WTC11 (cell line): Measurements from ENCODE around the gene HSPG2. TPM values are rescaled to one million over a fixed set of nuclear protein-coding genes. Genes with fewer than 3 reads are reported as not detected.

Source experiments
- ATAC-seq: fragments of 200-7000 bp; cut with Tn5 transposase; 2 replicates; pipeline ENCODE4 v1.10.0; 2021; ENCODE audit warnings: mild to moderate bottlenecking, moderate library complexity
- CTCF ChIA-PET: fragments of 300-600 bp; sonication (Branson Sonifier 250); formaldehyde crosslinking; loops from one replicate; lab custom pipeline; 2021; ENCODE audit warnings: antibody characterized with exemption; lab: Charles Lee
- POLR2A ChIA-PET: fragments of 350-600 bp; sonication (Branson Sonifier 250); formaldehyde crosslinking; loops from one replicate; lab custom pipeline; 2021; ENCODE audit warnings: antibody characterized with exemption; lab: Charles Lee
- DNase-seq: peaks from one replicate; pipeline ENCODE4 v3.0.0; 2021; ENCODE audit warnings: low spot score
- H3K27ac Mint-ChIP-seq: 2 replicates; pipeline ENCODE4 v1.8.0; 2021; ENCODE audit warnings: mixed read lengths
- H3K27me3 Mint-ChIP-seq: 2 replicates; pipeline ENCODE4 v1.8.0; 2021; ENCODE audit warnings: low read depth, mild to moderate bottlenecking, moderate library complexity, mixed read lengths
- H3K36me3 Mint-ChIP-seq: 2 replicates; pipeline ENCODE4 v1.8.0; 2021; ENCODE audit warnings: mixed read lengths
- H3K4me1 Mint-ChIP-seq: 2 replicates; pipeline ENCODE4 v1.8.0; 2022; ENCODE audit warnings: mixed read lengths
- H3K4me3 Mint-ChIP-seq: 2 replicates; pipeline ENCODE4 v1.8.0; 2021; ENCODE audit warnings: mild to moderate bottlenecking, moderate library complexity, mixed read lengths
- H3K9me3 Mint-ChIP-seq: 2 replicates; pipeline ENCODE4 v1.8.0; 2021; ENCODE audit warnings: mixed read lengths
- CREM ChIP-seq: sonication (generic); formaldehyde crosslinking; IDR thresholded peaks from 2 replicates; pipeline ENCODE4 v1.8.1; 2022; ENCODE audit warnings: mild to moderate bottlenecking, missing genetic modification reagents, moderate library complexity
- ELF4 ChIP-seq: sonication (generic); formaldehyde crosslinking; IDR thresholded peaks from 2 replicates; pipeline ENCODE4 v1.8.1; 2022; ENCODE audit warnings: low read depth, mild to moderate bottlenecking, moderate library complexity, missing genetic modification reagents
- EMX1 ChIP-seq: fragments of 250-450 bp; sonication (Bioruptor Pico); IDR thresholded peaks from 2 replicates; pipeline ENCODE4 v1.8.0; 2021; ENCODE audit warnings: mild to moderate bottlenecking
- FOXP1 ChIP-seq: sonication (generic); formaldehyde crosslinking; IDR thresholded peaks from 2 replicates; pipeline ENCODE4 v1.8.0; 2022; ENCODE audit warnings: missing genetic modification reagents, mild to moderate bottlenecking, moderate library complexity, borderline replicate concordance
- JUN ChIP-seq: sonication (generic); formaldehyde crosslinking; IDR thresholded peaks from 2 replicates; pipeline ENCODE4 v1.8.0; 2023; ENCODE audit warnings: mild to moderate bottlenecking, missing genetic modification reagents
- KAT7 ChIP-seq: sonication (generic); formaldehyde crosslinking; IDR thresholded peaks from 2 replicates; pipeline ENCODE4 v1.8.1; 2023; ENCODE audit warnings: missing genetic modification reagents, mild to moderate bottlenecking, borderline replicate concordance
- MXD4 ChIP-seq: fragments of 250-450 bp; sonication (Bioruptor Pico); IDR thresholded peaks from 2 replicates; pipeline ENCODE4 v1.8.0; 2021; ENCODE audit warnings: mild to moderate bottlenecking, moderate library complexity, borderline replicate concordance
- NFATC4 ChIP-seq: fragments of 250-450 bp; sonication (Bioruptor Pico); IDR thresholded peaks from 2 replicates; pipeline ENCODE4 v1.9.0; 2021; ENCODE audit warnings: mild to moderate bottlenecking
- NFYB ChIP-seq: sonication (generic); formaldehyde crosslinking; conservative IDR thresholded peaks from 2 replicates; pipeline ENCODE4 v1.8.0; 2022; ENCODE audit warnings: low read depth, missing genetic modification reagents
- PRDM15 ChIP-seq: sonication (generic); formaldehyde crosslinking; IDR thresholded peaks from 2 replicates; pipeline ENCODE4 v1.8.0; 2022; ENCODE audit warnings: missing genetic modification reagents
- RORB ChIP-seq: fragments of 250-450 bp; sonication (Bioruptor Pico); IDR thresholded peaks from 2 replicates; pipeline ENCODE4 v1.9.0; 2021; ENCODE audit warnings: mild to moderate bottlenecking
- SOX15 ChIP-seq: fragments of 250-450 bp; sonication (Bioruptor Pico); IDR thresholded peaks from 2 replicates; pipeline ENCODE4 v1.9.0; 2021; ENCODE audit warnings: mild to moderate bottlenecking
- STAT6 ChIP-seq: sonication (generic); formaldehyde crosslinking; conservative IDR thresholded peaks from 2 replicates; pipeline ENCODE4 v1.8.1; 2023; ENCODE audit warnings: mild to moderate bottlenecking, low read depth, missing genetic modification reagents, moderate library complexity
- ZNF423 ChIP-seq: fragments of 250-450 bp; sonication (Bioruptor Pico); IDR thresholded peaks from 2 replicates; pipeline ENCODE4 v2.1.2; 2022; ENCODE audit warnings: mild to moderate bottlenecking, moderate library complexity
- ZNF532 ChIP-seq: fragments of 250-450 bp; sonication (Bioruptor Pico); IDR thresholded peaks from 2 replicates; pipeline ENCODE4 v1.9.0; 2021; ENCODE audit warnings: mild to moderate bottlenecking, borderline replicate concordance
- total RNA-seq: library from RNA; stranded (reverse); gene quantifications from 3 replicates; pipeline ENCODE4 v1.2.3, GENCODE V29; 2021

HSPG2 gene
- total RNA-seq, 1 experiment from 2014 or later = 120 TPM

- H3K36me3 Mint-ChIP-seq = peaks cover 26% of the 10 kb centered on the region
- no peak overlapping the region for H3K4me3 Mint-ChIP-seq
- TF ChIP-seq FOXP1 (CRISPR knock-in tag) (no peak), ZNF423 (CRISPR knock-in tag) (no peak), EMX1 (CRISPR knock-in tag) (no peak), RORB (no peak), MXD4 (CRISPR knock-in tag) (no peak), SOX15 (CRISPR knock-in tag) (no peak), CREM (CRISPR knock-in tag) (no peak), JUN (CRISPR knock-in tag) (no peak)
- POLR2A ChIA-PET = no interaction called here
- CTCF ChIA-PET = no interaction called here
- ATAC-seq (no peak), DNase-seq (no peak)
- no peaks in the 10 kb centered on the region for H3K27me3 Mint-ChIP-seq
- H3K9me3 Mint-ChIP-seq = no peaks in the 10 kb centered on the region
- H3K4me1 Mint-ChIP-seq = no peaks in the 10 kb centered on the region
- H3K27ac Mint-ChIP-seq = no peak overlapping the region
These were observed 91.2 kb downstream of the HSPG2 start for GRCh38 chr1:21845646-21846641.

- ChIA-PET CTCF (no interaction called here), POLR2A (interaction anchor here (0.7 kb wide), 1 partner anchor 666 kb away, joined by 3 read pairs; no protein-coding TSS in a partner anchor)
- DNase-seq = no peak
- Mint-ChIP-seq H3K27ac (no peak overlapping the region), H3K36me3 (peaks cover 28% of the 10 kb centered on the region), H3K9me3 (no peaks in the 10 kb centered on the region), H3K27me3 (no peaks in the 10 kb centered on the region), H3K4me3 (no peak overlapping the region), H3K4me1 (no peaks in the 10 kb centered on the region)
- TF ChIP-seq NFATC4 (CRISPR knock-in tag) = no peak
- TF ChIP-seq ELF4 (CRISPR knock-in tag) = no peak
- no peak for TF ChIP-seq NFYB (CRISPR knock-in tag)
- TF ChIP-seq ZNF532 (CRISPR knock-in tag) = no peak
- TF ChIP-seq KAT7 = no peak
- TF ChIP-seq PRDM15 (CRISPR knock-in tag) = no peak
- no peak for TF ChIP-seq STAT6 (CRISPR knock-in tag)
- TF ChIP-seq ZNF423 (CRISPR knock-in tag) = no peak
- ATAC-seq = no peak
These were observed 93.1 kb downstream of the HSPG2 start for GRCh38 chr1:21843996-21844395.
